ENCODE measurements around the gene JKAMP.
A peak's percentile ranks its signal among the peaks of the same experiment; 100 is the strongest.

JKAMP gene

DNA sequence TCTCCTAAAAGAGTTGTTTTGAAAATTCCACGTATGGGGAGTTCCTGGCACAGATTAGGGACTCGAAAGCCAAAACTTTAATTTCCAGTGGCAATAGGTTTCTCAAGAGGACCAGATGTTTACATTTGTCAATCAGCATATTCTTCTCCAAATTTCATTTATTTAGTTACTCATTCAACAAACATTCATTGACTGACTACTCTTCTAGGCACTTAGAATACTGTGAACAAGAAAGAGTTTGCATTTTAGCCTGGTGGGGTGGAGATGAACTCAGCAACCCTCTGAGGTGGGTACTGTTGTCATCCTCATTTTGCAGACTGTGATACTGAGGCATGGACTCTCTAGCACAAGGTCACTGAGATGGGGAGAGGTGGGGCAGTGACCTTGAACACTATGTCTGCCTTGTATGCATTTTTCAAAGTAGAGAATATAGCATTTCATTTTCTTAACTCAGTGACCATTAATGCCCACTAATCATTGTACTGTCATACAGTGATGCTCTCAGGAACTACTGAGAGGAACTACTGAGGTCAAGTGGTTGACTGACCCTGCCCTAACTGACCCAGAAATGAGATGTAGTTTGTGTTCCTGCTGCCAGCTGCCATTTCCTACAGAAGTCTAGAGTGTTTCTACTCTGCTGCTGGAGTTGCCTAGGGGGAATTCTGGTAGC lies 2.3 kb upstream of the JKAMP start:
- no peak for DNase-seq

DNA sequence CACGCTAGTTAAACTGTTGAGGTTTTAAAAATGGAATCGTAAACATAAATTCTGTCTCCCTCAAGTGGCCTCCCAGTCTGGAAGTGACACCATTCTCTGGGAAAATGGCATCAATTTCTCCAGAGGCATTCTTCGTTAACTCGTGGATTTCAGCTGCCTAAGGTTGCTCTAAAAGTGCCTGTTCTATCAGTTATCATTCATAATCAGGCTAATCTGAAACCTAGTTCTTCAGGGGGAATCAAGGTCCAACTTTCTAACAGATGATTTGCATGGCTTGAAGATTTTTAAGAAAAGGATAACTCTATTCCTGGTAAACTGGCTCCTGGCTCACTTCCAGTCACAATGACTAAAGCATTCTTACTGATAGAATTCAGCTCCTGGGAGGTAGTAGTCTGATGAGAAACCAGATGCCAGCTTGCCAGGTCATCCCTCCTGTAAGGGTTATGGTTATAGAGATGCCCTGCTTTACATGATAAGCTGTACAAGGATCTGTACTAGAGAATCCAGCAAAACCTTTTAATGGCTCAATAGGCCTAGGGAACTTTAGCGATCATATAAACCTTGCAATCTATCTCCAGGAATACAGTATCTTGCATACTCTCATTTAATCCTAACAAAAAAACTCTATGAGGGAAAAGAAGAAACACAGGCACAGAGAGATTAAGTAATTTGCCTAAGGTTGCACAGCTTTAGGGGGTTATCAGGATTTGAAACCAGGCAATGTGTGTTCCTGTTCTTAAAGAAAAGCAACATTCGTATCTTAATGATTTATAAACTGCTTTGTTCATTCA lies 1.6 kb upstream of the JKAMP start:
- DNase-seq: no peak

- no peak for DNase-seq
These were observed 954 bp upstream of the JKAMP start for GRCh38 chr14:59483363-59483762.

- peak; percentile 36 for DNase-seq
These were observed 390 bp downstream of the JKAMP start for GRCh38 chr14:59484639-59485175.

GRCh38 chr14:59490756-59491155 lies 6.4 kb downstream of the JKAMP start:
- DNase-seq: no peak

DNA sequence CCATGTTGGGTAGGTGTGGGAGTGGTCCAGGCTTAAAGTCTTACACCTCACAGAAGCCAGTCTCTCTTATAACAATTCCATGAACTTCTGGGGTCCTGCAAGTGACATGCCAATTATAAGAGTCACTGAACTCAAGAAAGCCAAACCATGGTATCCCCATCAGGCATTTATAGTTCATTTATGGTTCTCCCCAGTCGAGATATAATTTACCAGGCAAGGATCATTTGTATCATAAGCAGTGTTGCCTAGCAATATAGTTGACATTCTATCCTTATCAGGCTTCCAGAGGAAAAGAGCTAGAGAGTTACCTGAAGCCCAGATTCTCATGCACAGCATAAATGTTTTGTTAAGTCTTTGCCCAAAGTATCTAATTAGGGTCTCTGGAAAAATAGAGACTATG lies 8.1 kb downstream of the JKAMP start:
- no peak for DNase-seq

DNA sequence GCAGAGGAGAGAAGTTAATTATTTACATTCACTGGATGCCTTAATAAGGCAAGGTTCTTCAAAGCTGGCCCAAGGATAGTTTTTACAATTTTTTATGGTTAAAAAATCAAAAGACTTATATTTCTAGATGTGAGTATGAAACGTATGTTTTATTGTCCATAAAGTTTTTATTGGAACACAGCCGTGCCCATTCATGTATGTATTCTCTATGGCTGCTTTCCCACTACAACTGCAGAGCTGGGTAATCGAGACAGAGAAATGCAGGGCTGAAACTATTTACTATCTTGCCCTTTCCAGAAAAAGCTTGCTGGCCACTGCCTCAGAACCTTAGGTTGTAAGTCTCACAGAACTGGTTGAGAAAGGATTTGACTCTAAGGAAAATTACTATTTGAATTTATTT lies 16.4 kb downstream of the JKAMP start:
- DNase-seq: no peak

DNA sequence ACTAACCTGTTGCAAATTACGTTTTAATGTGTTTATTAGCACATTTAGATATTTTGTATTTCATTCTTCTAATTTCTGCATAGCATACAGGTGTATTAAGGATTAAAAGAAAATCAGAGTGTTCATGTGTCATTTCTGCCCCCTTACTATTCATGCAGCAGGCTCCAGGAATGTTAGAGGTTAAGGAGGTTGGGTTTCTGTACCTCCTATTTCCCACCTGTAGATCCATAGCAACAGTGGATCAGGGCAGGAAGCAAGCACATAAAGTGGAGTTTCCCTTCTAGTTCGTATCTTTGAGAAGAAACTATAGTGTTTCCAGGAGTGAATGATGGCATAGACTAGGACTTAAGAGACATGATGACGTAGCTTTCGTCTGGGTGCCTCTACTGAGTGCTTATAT lies 18.9 kb downstream of the JKAMP start:
- DNase-seq: no peak

- DNase-seq: peak; percentile 32
These were observed 22.9 kb downstream of the JKAMP start for GRCh38 chr14:59507063-59507751.

- no peak for DNase-seq
These were observed 23.4 kb downstream of the JKAMP start for GRCh38 chr14:59507752-59508103.

- no peak for DNase-seq
These were observed 24.8 kb downstream of the JKAMP start for GRCh38 chr14:59509101-59509500.

DNA sequence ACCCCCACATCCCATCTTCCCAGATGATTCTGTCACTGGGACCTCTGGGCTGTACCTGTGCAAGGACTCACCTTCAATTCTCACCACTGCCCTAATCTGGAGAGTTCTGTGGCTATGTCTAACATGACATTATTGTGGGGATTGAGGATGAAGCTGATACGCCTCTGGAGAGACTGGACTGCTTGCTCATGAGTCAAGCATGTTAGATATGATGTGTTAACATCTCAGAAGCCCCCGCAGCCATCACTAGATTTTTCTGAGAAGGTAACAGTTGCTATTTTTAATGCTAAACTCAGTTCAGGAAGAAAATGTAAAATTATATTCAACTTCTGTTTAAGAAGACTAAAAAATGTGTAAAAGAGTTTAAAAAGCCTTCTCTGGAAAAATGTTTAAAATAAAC lies 25.7 kb downstream of the JKAMP start:
- no peak for DNase-seq

GRCh38 chr14:59510966-59511365 lies 26.6 kb downstream of the JKAMP start:
- DNase-seq: no peak

- peak; percentile 17 for DNase-seq
These were observed 27.7 kb downstream of the JKAMP start for GRCh38 chr14:59511916-59512575.

- no peak for DNase-seq
These were observed 35.9 kb downstream of the JKAMP start for GRCh38 chr14:59520224-59520623.

DNA sequence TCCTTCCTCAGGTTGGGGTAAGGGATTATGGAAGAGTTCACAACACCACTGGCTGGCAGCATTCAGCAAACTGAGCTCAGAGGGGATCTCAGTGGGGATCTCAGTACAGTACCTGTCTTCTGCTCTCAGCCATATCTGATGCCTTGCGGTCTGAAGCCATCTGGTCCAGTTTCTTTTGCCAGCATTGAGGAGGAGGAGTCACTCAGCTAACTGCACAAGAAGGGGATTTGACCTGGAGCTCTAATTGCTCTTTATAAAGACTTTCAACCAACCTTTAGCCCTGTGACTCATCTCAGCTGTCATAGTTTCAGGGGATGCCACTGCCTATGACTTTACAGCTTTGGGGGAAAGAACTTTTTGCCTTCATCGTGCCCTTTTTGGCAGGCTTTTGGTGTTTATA lies 44.9 kb downstream of the JKAMP start:
- no peak for DNase-seq

DNA sequence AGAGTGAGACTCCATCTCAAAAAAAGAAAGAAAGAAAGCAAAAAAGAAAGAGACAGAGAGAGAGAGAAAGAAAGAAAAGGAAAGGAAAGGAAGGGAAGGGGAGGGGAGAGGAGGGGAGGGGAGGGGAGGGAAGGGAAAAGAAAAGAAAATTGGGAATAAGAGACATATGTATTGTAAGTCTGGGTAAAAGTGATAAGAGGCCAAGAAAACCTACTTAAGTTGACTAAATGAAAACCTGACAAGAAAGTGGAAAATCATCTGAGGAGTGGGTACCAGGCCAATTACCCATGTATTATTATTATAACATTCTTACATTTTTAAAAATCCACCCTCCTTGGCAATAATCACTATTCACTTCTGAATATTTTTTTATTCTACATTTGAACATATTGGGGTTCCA lies 46.0 kb downstream of the JKAMP start:
- no peak for DNase-seq

GRCh38 chr14:59532419-59532818 lies 48.1 kb downstream of the JKAMP start:
- no peak for DNase-seq

GRCh38 chr14:59534361-59534987 lies 50.2 kb downstream of the JKAMP start:
- peak; percentile 49 for DNase-seq

- no peak for DNase-seq
These were observed 53.2 kb downstream of the JKAMP start for GRCh38 chr14:59537476-59537875.

- DNase-seq: no peak
These were observed 54.6 kb downstream of the JKAMP start for GRCh38 chr14:59538936-59539335.

- no peak for DNase-seq
These were observed 56.5 kb downstream of the JKAMP start for GRCh38 chr14:59540852-59541251.

GRCh38 chr14:59541731-59542130 lies 57.4 kb downstream of the JKAMP start:
- DNase-seq: no peak

All from NCI-H510A (cell line).